ENCODE results near the gene ACTL8. TPM values are rescaled to one million over a fixed set of nuclear protein-coding genes. Genes with fewer than 3 reads are reported as not detected.

The ACTL8 gene
- total RNA-seq, 1 experiment from 2014 or later, result 0.20 TPM

DNA sequence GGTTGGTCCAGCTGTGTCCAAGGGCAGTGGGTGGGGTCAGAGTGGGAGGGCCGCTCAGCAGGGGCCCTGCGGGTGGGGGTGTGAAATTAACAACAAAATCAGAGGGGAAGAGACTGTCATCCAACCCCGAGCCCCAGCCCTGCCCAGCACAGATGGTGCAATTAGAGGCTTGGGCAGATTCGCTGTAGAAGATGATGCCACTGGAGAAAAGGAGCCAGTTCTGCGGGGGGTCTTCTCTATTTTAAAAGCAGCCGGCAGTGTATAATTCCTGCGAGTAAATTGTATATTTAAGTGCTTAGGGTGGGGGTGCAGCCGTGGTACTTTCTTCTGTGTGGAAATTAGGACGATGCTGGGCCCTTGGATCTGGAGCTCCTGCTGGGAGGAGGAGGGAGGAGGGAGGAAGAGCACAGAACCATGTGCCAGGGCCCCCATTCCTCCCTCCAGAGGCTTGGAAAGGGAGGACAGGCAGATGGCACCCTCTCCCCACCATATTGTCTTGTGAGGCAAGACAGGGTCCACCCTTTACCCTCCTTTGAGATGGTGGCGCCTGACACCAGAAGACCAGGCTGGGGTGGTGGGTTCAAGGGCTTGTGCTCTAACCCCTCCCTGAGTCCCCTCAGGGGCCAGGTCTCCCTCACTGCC, 89.2 kb downstream of the ACTL8 start:
- Histone ChIP-seq H3K27me3 (no peaks in the 10 kb centered on the region), H3K4me3 (no peak overlapping the region), H3K36me3 (no peaks in the 10 kb centered on the region), H3K9me3 (no peaks in the 10 kb centered on the region)
- DNase-seq, result no peak

DNA sequence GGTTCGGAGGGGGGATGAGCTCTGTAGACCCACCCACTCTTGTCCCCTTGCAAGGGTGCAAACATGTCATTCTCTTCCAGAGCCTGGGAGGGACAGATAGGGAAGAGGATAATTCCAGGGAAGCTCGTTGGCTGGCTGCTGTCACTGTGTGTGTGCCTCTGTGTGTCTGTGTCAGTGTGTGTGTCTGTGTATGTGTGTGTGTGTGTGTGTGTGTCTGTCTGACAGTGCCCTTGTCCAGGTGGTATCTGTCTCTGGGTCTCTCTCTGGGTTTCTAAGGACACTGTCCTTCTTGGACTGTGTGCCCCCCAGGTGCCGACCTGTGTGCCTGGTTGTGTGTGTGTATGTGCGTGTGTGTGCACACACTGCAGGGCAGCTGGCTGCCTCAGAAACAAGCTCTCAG, 90.5 kb downstream of the ACTL8 start:
- no peaks in the 10 kb centered on the region for H3K27me3 ChIP-seq
- H3K36me3 ChIP-seq, result no peaks in the 10 kb centered on the region
- H3K9me3 ChIP-seq, result no peaks in the 10 kb centered on the region
- H3K4me3 ChIP-seq, result no peak overlapping the region
- DNase-seq, result no peak

GRCh38 chr1:17846341-17846740, 91.2 kb downstream of the ACTL8 start:
- Histone ChIP-seq H3K27me3 (no peaks in the 10 kb centered on the region), H3K36me3 (no peaks in the 10 kb centered on the region), H3K9me3 (no peaks in the 10 kb centered on the region), H3K4me3 (no peak overlapping the region)
- DNase-seq, result no peak

DNA sequence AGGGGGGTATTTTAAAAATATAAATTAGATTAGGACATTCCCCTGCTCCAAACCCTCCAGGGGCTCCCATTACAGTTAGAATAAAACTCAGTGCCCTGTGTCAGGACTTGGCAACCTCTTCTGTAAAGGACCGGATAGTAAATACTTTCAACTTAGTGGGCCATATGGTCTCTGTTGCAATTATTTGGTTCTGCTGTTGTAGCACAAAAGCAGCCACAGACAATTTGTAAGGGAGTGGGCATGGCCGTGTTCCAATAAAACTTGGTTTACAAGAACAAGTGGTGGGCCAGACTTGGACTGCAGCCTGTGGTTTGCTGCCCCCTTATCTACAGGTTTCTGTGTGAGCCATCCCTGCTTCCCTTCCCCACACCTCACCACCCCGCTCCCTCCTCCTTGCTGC, 92.0 kb downstream of the ACTL8 start:
- no peaks in the 10 kb centered on the region for H3K9me3 ChIP-seq
- no peaks in the 10 kb centered on the region for H3K27me3 ChIP-seq
- no peak overlapping the region for H3K4me3 ChIP-seq
- no peak for DNase-seq
- no peaks in the 10 kb centered on the region for H3K36me3 ChIP-seq

DNA sequence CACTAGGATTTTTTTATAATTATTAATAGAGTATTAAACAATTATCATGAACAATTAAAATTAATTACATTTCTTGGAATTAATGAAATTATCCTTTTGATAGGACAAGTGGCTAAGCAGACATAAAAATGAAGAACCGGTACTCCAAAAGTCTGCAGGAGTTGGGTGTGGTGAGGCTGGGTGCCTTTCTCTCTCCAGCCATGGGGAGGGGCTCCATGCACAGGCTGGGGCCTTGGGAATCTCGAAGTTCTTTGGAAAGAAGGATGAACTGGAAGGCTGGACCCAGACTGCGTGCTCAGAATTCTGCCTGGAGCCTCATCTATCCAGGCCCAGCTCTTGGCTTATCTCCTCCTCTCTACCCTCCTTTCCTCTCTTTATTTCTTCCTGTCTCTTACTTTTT, 94.1 kb downstream of the ACTL8 start:
- no peak overlapping the region for H3K4me3 ChIP-seq
- H3K27me3 ChIP-seq, result no peaks in the 10 kb centered on the region
- DNase-seq, result no peak
- H3K36me3 ChIP-seq, result no peaks in the 10 kb centered on the region
- no peaks in the 10 kb centered on the region for H3K9me3 ChIP-seq

- DNase-seq, result no peak
- Histone ChIP-seq H3K9me3 (no peaks in the 10 kb centered on the region), H3K27me3 (no peaks in the 10 kb centered on the region), H3K4me3 (no peak overlapping the region), H3K36me3 (no peaks in the 10 kb centered on the region)
Measured at GRCh38 chr1:17851056-17851455, 95.9 kb downstream of the ACTL8 start.

DNA sequence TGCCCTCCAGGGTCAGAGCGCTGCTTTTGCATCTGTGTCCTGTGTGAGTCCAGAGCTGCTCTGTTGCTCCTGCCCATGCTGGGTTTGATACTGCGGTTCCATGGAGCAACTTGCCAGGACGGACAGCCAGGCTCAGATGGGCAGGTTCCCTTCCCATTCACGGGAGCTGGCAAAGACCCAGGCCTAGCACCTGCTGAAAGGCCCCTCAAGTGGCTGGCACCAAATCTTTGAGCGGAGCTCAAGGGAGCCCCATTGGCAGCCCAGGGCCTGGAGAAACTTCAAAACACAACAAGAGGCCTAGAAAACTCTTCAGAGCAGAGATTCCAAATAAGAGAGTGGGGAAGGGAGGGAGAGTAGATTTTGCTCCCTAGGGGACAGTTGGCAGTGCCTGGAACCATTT, 97.2 kb downstream of the ACTL8 start:
- no peak for DNase-seq

DNA sequence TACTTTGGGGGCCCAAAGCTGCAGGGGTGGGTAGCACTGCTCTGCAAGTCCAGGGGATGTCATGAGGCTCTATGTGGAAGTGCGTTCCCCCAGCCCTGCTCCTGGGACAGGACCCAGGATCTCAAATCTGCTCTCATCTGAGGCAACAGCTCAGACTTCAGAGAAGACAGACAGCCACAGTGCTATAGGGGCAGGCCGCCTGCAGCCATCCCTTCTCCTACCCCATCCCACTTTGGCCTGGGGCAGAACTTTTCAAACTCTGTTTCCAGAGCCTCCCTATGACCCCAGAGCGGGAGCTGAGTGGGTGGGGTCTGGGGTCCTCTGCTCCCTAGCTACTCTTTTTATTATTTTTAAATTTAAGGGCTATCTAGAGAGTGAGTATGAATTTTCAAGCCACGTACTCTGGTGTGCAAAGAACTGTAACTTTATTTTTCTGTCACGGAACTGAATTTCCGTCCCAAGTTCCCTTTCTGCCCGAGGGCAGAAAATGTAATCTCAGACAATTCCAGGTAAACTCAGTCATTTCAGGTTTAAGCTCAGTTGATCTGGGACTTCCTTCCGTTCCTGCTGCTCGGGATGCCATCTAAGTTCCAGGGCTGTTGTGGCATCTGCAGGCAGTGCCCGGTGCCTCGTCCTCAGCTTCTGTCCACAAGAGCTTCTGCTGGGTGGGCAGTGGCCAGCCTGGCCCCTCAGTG, 98.3 kb downstream of the ACTL8 start:
- no peaks in the 10 kb centered on the region for H3K36me3 ChIP-seq
- H3K27me3 ChIP-seq, result no peaks in the 10 kb centered on the region
- no peaks in the 10 kb centered on the region for H3K9me3 ChIP-seq
- no peak for DNase-seq
- no peak overlapping the region for H3K4me3 ChIP-seq

More for the DNA sequence above, 97.2 kb downstream of the ACTL8 start:
- no peaks in the 10 kb centered on the region for H3K36me3 ChIP-seq
- H3K9me3 ChIP-seq, result no peaks in the 10 kb centered on the region
- H3K27me3 ChIP-seq, result no peaks in the 10 kb centered on the region
- H3K4me3 ChIP-seq, result no peak overlapping the region

GRCh38 chr1:17856496-17857108, 101.5 kb downstream of the ACTL8 start:
- Histone ChIP-seq H3K36me3 (no peaks in the 10 kb centered on the region), H3K4me3 (no peak overlapping the region), H3K27me3 (no peaks in the 10 kb centered on the region), H3K9me3 (no peaks in the 10 kb centered on the region)
- no peak for DNase-seq

DNA sequence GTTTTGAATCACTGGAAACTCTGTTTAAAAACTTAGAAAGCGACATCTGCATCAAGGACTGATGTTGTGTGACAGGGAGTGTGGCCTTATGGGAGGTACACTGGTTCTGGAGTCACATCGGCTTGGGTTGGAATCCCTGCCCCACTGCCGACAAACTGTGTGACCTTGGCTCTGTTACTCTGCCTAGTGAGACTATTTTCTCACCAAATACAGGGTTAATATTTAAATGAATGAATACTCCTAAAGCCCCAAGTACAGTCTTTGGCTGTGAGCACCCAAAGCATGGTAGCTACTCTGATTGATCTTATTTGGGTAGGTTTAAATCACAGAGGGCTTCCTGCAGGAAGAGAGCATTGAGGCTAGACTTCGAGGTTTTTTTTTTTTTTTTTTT, 102.0 kb downstream of the ACTL8 start:
- DNase-seq, result no peak

DNA sequence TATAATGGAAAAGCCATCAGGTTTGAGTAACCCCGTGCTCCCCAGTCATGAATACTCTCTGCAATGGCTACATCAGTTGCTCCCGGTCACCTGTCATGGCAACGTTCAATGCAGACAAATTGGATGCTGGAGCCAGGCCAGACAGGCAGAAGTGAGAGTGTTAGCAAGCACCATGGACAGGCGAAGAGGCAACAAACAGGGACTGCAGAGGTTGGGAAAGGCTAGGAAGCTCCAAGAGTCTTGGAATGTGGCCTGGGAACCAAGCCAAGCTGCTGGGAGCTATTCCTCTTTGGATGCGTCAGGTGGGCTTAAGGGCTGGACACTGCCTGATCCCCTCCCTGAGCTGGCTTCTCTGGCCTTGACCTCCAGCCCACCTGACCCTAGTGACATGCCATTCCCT, 102.9 kb downstream of the ACTL8 start:
- no peaks in the 10 kb centered on the region for H3K9me3 ChIP-seq
- no peak for DNase-seq
- H3K36me3 ChIP-seq, result no peaks in the 10 kb centered on the region
- H3K27me3 ChIP-seq, result no peaks in the 10 kb centered on the region
- H3K4me3 ChIP-seq, result no peak overlapping the region

More for the DNA sequence above, 102.0 kb downstream of the ACTL8 start:
- no peaks in the 10 kb centered on the region for H3K36me3 ChIP-seq
- no peak overlapping the region for H3K4me3 ChIP-seq
- H3K9me3 ChIP-seq, result no peaks in the 10 kb centered on the region
- H3K27me3 ChIP-seq, result no peaks in the 10 kb centered on the region

- DNase-seq, result no peak
- no peaks in the 10 kb centered on the region for H3K27me3 ChIP-seq
- no peaks in the 10 kb centered on the region for H3K36me3 ChIP-seq
- no peak overlapping the region for H3K4me3 ChIP-seq
- no peaks in the 10 kb centered on the region for H3K9me3 ChIP-seq
Measured at GRCh38 chr1:17860812-17861211, 105.7 kb downstream of the ACTL8 start.

DNA sequence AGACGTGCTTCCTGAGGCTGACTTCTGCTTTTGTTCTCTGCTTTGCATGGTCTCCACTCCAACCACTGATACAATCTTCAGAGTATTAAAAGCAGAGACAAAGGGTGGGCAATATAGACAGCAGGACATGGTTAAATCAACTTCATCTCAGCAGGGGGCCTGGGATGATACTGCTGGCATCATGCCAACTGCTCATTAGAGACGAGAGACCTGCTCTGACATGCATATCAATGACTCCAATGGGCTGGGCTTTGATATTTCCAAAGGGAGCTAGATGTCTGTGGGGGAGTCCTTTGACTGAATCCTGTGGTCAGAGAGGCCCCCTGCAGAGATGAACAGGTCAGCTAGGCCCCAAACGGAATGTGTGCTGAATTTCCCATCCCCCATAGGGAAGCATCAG, 106.6 kb downstream of the ACTL8 start:
- Histone ChIP-seq H3K4me3 (no peak overlapping the region), H3K9me3 (peaks cover under 1% of the 10 kb centered on the region), H3K36me3 (no peaks in the 10 kb centered on the region), H3K27me3 (no peaks in the 10 kb centered on the region)
- DNase-seq, result no peak

DNA sequence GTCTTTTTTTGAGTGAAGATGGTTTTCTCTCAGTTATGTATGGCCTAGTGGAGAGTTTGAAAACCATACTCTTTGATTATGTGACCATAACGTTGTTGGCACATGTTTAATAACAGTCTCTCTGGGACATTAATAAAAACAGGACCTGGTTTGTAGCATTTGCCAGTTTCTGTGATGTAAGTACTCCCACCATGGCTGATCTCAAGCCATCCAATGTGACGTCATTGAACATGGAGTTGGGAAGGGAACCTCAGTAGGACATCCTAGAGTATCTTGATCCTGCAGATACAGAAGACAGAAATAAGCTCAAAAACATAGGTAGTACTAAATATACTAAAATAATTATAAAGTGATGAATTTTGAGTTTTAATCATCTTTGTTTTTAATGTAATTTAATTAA, 107.0 kb downstream of the ACTL8 start:
- Histone ChIP-seq H3K4me3 (no peak overlapping the region), H3K9me3 (peaks cover 5% of the 10 kb centered on the region), H3K27me3 (no peaks in the 10 kb centered on the region), H3K36me3 (no peaks in the 10 kb centered on the region)
- no peak for DNase-seq

DNA sequence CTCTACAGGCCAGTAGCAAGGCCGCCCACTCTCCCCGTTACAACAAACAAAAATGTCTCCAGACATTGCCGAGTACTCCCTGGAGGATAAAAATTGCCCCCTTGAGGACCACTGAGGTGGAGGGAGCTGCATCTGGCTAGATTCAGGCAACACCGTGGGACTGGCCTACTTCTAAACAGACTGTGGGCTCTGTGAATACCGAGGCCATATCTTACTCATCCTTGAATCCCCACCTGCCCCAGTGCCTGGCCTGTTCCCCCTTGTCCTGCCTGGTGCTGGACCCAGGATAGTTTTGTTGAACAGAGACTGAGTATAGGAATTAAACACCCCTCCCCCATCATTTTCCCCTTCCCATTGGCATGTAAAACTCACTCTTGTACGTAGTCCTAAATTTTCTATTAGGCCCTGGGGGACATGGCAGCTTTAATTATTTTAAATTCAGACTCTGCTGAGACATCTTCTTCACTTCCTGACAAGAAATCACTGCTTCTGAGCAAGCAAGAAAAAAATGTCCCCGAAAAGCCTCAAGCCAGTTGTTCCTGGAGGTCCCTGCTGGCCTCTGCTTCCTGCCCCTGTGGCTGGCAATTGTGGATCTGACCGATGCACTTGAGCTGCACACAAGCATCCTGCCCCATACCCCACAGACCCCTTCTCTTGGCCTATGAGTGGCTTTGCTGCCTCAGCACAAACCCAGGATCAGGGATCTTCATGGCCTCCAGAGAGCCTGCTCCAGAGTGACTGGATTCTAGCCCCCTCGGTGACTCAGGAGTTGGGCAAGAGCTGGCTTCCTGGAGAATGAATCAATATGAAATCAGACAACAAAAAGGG, 111.0 kb downstream of the ACTL8 start:
- peak; percentile 91 for DNase-seq
- H3K27me3 ChIP-seq, result no peaks in the 10 kb centered on the region
- peaks cover 5% of the 10 kb centered on the region for H3K9me3 ChIP-seq
- no peaks in the 10 kb centered on the region for H3K36me3 ChIP-seq
- H3K4me3 ChIP-seq, result no peak overlapping the region

GRCh38 chr1:17866740-17867029, 111.6 kb downstream of the ACTL8 start:
- Histone ChIP-seq H3K27me3 (no peaks in the 10 kb centered on the region), H3K4me3 (no peak overlapping the region), H3K9me3 (peaks cover 5% of the 10 kb centered on the region), H3K36me3 (no peaks in the 10 kb centered on the region)
- DNase-seq, result no peak

DNA sequence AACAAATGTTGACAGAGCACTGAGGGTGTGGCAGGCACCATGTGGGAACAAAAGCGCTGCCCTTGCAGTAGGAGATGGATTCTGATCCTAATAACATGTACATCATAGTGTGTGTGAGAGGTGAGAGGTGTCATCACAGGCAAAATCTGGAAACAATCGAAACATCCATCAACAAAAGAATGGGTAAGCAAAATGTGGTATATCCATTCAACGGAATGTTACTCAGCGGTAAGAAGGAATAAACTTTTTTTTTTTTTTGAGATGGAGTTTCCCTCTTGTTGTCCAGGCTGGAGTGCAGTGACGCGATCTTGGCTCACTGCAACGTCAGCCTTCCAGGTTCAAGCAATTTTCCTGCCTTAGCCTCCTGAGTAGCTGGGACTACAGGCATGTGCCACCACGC, 112.3 kb downstream of the ACTL8 start:
- no peak for DNase-seq
- no peaks in the 10 kb centered on the region for H3K36me3 ChIP-seq
- H3K9me3 ChIP-seq, result peaks cover 8% of the 10 kb centered on the region
- H3K4me3 ChIP-seq, result no peak overlapping the region
- no peaks in the 10 kb centered on the region for H3K27me3 ChIP-seq
